Esophagus muscularis mucosa (tissue), 4 donors: Measurements from ENCODE around the gene DMXL1. TPM values are rescaled to one million over a fixed set of nuclear protein-coding genes. Genes with fewer than 3 reads are reported as not detected.

Experiments used
- DNase-seq: peaks from one replicate; pipeline ENCODE4 v3.0.0-alpha.2; 2017; ENCODE audit errors: extremely low spot score
- H3K27ac ChIP-seq, 4 donors: fragments of 200-600 bp; sonication (generic); replicated peaks in 1 of 4; 1 replicate in 3 of 4; 2 replicates in 1 of 4; pipeline ENCODE4 v1.5.1; 2016 to 2019; ENCODE audit warnings: mild to moderate bottlenecking in 1 of 4
- H3K27me3 ChIP-seq, 4 donors: fragments of 200-600 bp; sonication (generic); one replicate each; pipeline versions ENCODE4 v1.5.1 to v1.6.0; 2016 to 2019
- H3K36me3 ChIP-seq, 4 donors: fragments of 200-600 bp; sonication (generic); one replicate each; pipeline ENCODE4 v1.5.1; 2016 to 2019
- H3K4me1 ChIP-seq, 4 donors: fragments of 200-600 bp; sonication (generic); one replicate each; pipeline ENCODE4 v1.5.1; 2016 to 2019
- H3K4me3 ChIP-seq, 4 donors: fragments of 200-600 bp; sonication (generic); 1 replicate in 2 of 4; 2 replicates in 2 of 4; pipeline ENCODE4 v1.5.1; 2016 to 2019; ENCODE audit warnings: mild to moderate bottlenecking in 4 of 4, moderate library complexity in 1 of 4
- H3K9me3 ChIP-seq, 4 donors: fragments of 200-600 bp; sonication (generic); 1 replicate in 3 of 4; 2 replicates in 1 of 4; pipeline ENCODE4 v1.5.1; 2016 to 2019
- CTCF ChIP-seq, 3 experiments: fragments of 200-600 bp in 2 of 3; fragments of 450-650 bp in 1 of 3; sonication (generic) in 2 of 3; IDR thresholded peaks; one replicate each; pipeline ENCODE4 v1.5.1; 2017 to 2019; ENCODE audit warnings: antibody characterized with exemption in 3 of 3, mild to moderate bottlenecking in 2 of 3, moderate library complexity in 1 of 3
- EP300 ChIP-seq: sonication (generic); formaldehyde crosslinking; IDR thresholded peaks from one replicate; pipeline ENCODE4 v1.6.1; 2017; ENCODE audit warnings: antibody characterized with exemption
- POLR2A ChIP-seq: fragments of 450-650 bp; IDR thresholded peaks from one replicate; pipeline ENCODE4 v1.6.1; 2017; ENCODE audit warnings: antibody characterized with exemption, moderate library complexity, mild to moderate bottlenecking, low read depth
- POLR2AphosphoS5 ChIP-seq, 2 donors: sonication (generic); formaldehyde crosslinking; IDR thresholded peaks; one replicate each; pipeline ENCODE4 v1.6.1; 2017; ENCODE audit warnings: antibody characterized with exemption in 2 of 2
- WGBS: methylation state at CpG from one replicate; pipeline ENCODE4 v1.1.5; 2018; 5-methylcytosine and 5-hydroxymethylcytosine counted together
- intact Hi-C: fragments of 100-400 bp; cut with DNase I; formaldehyde crosslinking; loops from one replicate; pipeline ENCODE4 v1.15.1; 2023
- total RNA-seq, 4 donors: library from RNA; depleted of rRNA; stranded (reverse); fragments of >200 nt; gene quantifications; one replicate each; pipeline versions ENCODE4 v1.1.0 to v1.2.1, GENCODE V29; 2016

The DMXL1 gene
- total RNA-seq, 4 donors from 2014 or later: 36.3 to 65.6 (median 39.9) TPM

- DNase-seq: no peak
- Histone ChIP-seq H3K27me3 (no peaks in the 10 kb centered on the region), H3K4me1 (no peaks in the 10 kb centered on the region), H3K4me3 (no peak overlapping the region), H3K36me3 (peaks cover 0 to 9% (median 0%) of the 10 kb centered on the region in 4 donors), H3K9me3 (peaks cover 0 to 8% (median 0%) of the 10 kb centered on the region in 4 donors), H3K27ac (no peak overlapping the region)
- 97% methylated on average over 3 of the region's 5 CpGs for WGBS
- no peak for TF ChIP-seq POLR2AphosphoS5 (IDR thresholded peaks at IDR 0.05)
- no peak for TF ChIP-seq EP300
- no peak for TF ChIP-seq CTCF (IDR thresholded peaks at IDR 0.05)
- intact Hi-C loops: no loop called here
Measured at GRCh38 chr5:119255571-119256356, 184.9 kb downstream of the DMXL1 start.

- Histone ChIP-seq H3K4me1 (no peaks in the 10 kb centered on the region), H3K27me3 (no peaks in the 10 kb centered on the region), H3K27ac (no peak overlapping the region), H3K36me3 (no peaks in the 10 kb centered on the region), H3K9me3 (peaks cover 0 to 8% (median 0%) of the 10 kb centered on the region in 4 donors), H3K4me3 (no peak overlapping the region)
- intact Hi-C loops: no loop called here
- 92% methylated on average over 3 of the region's 3 CpGs for WGBS
- DNase-seq: no peak
- TF ChIP-seq POLR2A (no peak), EP300 (no peak)
Measured at GRCh38 chr5:119257613-119258012, 186.7 kb downstream of the DMXL1 start.

GRCh38 chr5:119263639-119264038 lies 192.8 kb downstream of the DMXL1 start:
- TF ChIP-seq POLR2A (no peak), CTCF (IDR thresholded peaks at IDR 0.05) (no peak), EP300 (no peak), POLR2AphosphoS5 (IDR thresholded peaks at IDR 0.05) (no peak)
- Histone ChIP-seq H3K36me3 (no peaks in the 10 kb centered on the region), H3K4me1 (peaks cover 5 to 7% (median 6%) of the 10 kb centered on the region in 4 donors), H3K9me3 (no peaks in the 10 kb centered on the region), H3K4me3 (no peak overlapping the region), H3K27ac (no peak overlapping the region), H3K27me3 (no peaks in the 10 kb centered on the region)
- WGBS: 87% methylated on average over 2 of the region's 2 CpGs
- intact Hi-C loops: loop anchor here (10.0 kb wide), 1 partner anchor 189 kb away; the partner anchor contains the start of gene DMXL1
- no peak for DNase-seq

GRCh38 chr5:119264186-119264585 lies 193.3 kb downstream of the DMXL1 start:
- 0% methylated on average over 1 of the region's 1 CpG for WGBS
- no peak overlapping the region for H3K4me3 ChIP-seq

More at GRCh38 chr5:119264186-119264585, 193.3 kb downstream of the DMXL1 start:
- H3K27ac ChIP-seq: no peak overlapping the region
- TF ChIP-seq POLR2AphosphoS5 (IDR thresholded peaks at IDR 0.05) (no peak), EP300 (no peak), CTCF (IDR thresholded peaks at IDR 0.05) (no peak), POLR2A (no peak)
- peaks cover 5 to 10% (median 9%) of the 10 kb centered on the region in 4 donors for H3K4me1 ChIP-seq
- intact Hi-C loops: loop anchor here (10.0 kb wide), 1 partner anchor 189 kb away; the partner anchor contains the start of gene DMXL1
- no peaks in the 10 kb centered on the region for H3K27me3 ChIP-seq
- DNase-seq: no peak
- H3K36me3 ChIP-seq: no peaks in the 10 kb centered on the region
- H3K9me3 ChIP-seq: no peaks in the 10 kb centered on the region
